IPS-15b (cell line): ENCODE results near the gene COLEC11.
"Not testable (repeated sequence)": the region's sequence is repeated elsewhere in the genome, so short reads cannot be mapped to it uniquely, and the experiment has no call there.

ENCODE experiments used
- H3K27me3 ChIP-seq: one replicate; pipeline ENCODE4 v1.6.1; 2013; ENCODE audit warnings: low read length; ENCODE audit not compliant: control insufficient read depth, insufficient read depth
- H3K36me3 ChIP-seq: one replicate; pipeline ENCODE4 v1.6.1; 2013; ENCODE audit warnings: low read length; ENCODE audit not compliant: control insufficient read depth, insufficient read depth
- H3K4me1 ChIP-seq: one replicate; pipeline ENCODE4 v1.6.1; 2013; ENCODE audit warnings: mild to moderate bottlenecking, low read length; ENCODE audit not compliant: control insufficient read depth, insufficient read depth
- H3K4me3 ChIP-seq: one replicate; pipeline ENCODE4 v1.5.1; 2013; ENCODE audit warnings: low read depth, low read length
- H3K9ac ChIP-seq: one replicate; pipeline ENCODE4 v1.6.1; 2013; ENCODE audit warnings: low read depth, mild to moderate bottlenecking, low read length
- H3K9me3 ChIP-seq: one replicate; pipeline ENCODE4 v1.6.1; 2013; ENCODE audit warnings: mild to moderate bottlenecking, low read length; ENCODE audit not compliant: control insufficient read depth, insufficient read depth

COLEC11 gene

GRCh38 chr2:3631851-3632659, 37.1 kb downstream of the COLEC11 start:
- H3K9ac ChIP-seq = no peak overlapping the region

DNA sequence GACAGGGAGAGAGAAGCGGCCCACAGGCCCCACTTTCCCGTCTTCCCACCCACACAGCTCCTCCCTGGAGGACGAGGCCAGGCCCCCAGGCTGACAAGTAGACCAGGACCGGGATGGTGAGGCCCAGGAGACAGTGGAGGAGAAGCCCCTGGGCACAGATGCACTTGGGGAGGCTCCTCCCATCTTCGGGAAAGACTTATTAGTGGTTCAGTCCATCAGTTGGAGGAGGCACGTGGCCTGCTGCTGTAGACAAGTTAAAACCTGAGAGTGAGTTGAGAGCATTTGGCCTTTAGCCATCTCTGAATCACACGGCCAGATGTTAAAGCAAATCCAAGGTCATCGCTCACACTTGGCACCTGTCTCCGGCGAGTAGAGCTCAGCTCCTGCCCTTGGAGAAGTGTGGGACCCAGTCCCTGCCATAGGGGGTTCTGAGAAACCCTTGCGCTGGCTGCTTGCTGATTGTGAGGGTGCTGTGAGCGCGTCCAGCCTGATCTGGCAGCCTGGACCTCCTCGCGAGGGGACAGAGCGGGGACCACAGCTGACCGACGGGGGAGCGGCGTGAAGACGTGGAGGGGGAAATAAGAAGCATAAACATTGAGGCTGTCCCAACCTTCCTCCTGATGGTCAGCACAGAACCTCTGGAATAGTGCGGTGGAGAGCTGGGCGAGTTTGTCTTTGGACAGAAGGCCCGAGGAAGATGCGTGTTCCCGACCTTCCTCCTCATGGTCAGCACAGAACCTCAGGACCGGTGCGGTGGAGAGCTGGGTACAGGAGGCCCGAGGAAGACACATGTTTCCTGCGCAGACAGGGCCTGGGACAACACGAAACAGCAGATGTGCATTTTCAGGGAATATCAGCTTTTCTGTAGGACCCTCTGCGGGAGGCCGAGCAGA, 38.4 kb downstream of the COLEC11 start:
- Histone ChIP-seq H3K9ac (no peak overlapping the region), H3K4me1 (no peaks in the 10 kb centered on the region)

More at GRCh38 chr2:3631851-3632659, 37.1 kb downstream of the COLEC11 start:
- Histone ChIP-seq H3K9me3 (no peaks in the 10 kb centered on the region), H3K27me3 (no peaks in the 10 kb centered on the region), H3K4me3 (no peak overlapping the region), H3K36me3 (peaks cover 2% of the 10 kb centered on the region), H3K4me1 (no peaks in the 10 kb centered on the region)

DNA sequence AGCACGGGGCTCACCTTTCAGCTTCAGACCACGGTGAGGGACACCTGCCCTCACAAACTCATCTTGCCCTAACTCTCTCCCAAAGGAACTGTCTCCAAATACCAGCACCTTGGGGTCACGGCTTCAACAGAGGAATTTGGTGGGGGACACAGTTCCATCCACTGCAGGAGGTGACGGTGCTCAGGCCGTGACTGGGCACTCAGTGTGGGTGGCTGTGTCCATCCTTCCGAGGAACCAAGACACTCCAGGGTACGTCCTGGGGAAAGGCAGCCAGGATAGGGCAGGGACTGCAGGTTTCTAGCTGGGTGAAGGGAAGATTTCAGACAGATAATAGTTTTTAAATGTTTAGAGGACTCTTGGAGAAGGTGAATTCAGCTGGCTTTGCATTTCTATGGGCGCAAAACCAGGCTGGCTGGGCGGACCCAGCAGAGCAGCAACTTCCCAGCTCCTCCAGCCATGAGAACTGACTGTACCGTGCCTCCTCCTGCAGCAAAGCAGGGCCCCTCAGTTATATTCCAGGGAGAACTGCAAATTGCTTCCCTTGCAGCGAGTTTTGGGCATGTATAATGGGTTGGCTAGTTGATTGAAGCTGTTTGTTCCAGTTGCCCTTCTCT, 39.2 kb downstream of the COLEC11 start:
- Histone ChIP-seq H3K9me3 (no peaks in the 10 kb centered on the region), H3K4me3 (no peak overlapping the region), H3K27me3 (no peaks in the 10 kb centered on the region), H3K9ac (no peak overlapping the region), H3K36me3 (peaks cover 2% of the 10 kb centered on the region), H3K4me1 (no peaks in the 10 kb centered on the region)

More for the DNA sequence above, 38.4 kb downstream of the COLEC11 start:
- Histone ChIP-seq H3K27me3 (no peaks in the 10 kb centered on the region), H3K4me3 (no peak overlapping the region), H3K9me3 (no peaks in the 10 kb centered on the region), H3K36me3 (peaks cover 2% of the 10 kb centered on the region)

GRCh38 chr2:3634596-3635121, 39.7 kb downstream of the COLEC11 start:
- Histone ChIP-seq H3K9ac (no peak overlapping the region), H3K27me3 (no peaks in the 10 kb centered on the region), H3K4me1 (no peaks in the 10 kb centered on the region), H3K4me3 (no peak overlapping the region), H3K9me3 (no peaks in the 10 kb centered on the region), H3K36me3 (peaks cover 2% of the 10 kb centered on the region)

GRCh38 chr2:3635171-3635974, 40.5 kb downstream of the COLEC11 start:
- H3K4me1 ChIP-seq = no peaks in the 10 kb centered on the region
- no peaks in the 10 kb centered on the region for H3K9me3 ChIP-seq
- H3K4me3 ChIP-seq = no peak overlapping the region
- H3K36me3 ChIP-seq = peaks cover 2% of the 10 kb centered on the region
- no peaks in the 10 kb centered on the region for H3K27me3 ChIP-seq
- no peak overlapping the region for H3K9ac ChIP-seq

DNA sequence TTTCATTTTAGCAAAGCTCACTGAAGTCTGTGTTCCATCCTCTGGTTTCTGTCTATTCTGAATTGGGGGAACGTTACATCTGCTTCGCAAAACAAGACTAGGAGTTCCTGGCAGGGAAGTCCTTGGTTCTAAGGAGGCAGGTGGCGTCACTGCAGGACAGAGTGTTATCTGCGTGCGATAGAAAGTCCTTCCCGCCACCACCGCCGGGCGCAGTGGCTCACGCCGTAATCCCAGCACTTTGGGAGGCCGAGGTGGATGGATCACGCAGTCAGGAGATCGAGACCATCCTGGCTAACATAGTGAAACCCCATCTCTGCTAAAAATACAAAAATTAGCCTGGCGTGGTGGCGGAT, 41.0 kb downstream of the COLEC11 start:
- H3K27me3 ChIP-seq, H3K36me3 ChIP-seq, H3K9me3 ChIP-seq, H3K4me1 ChIP-seq, H3K9ac ChIP-seq, H3K4me3 ChIP-seq: not testable (repeated sequence)

DNA sequence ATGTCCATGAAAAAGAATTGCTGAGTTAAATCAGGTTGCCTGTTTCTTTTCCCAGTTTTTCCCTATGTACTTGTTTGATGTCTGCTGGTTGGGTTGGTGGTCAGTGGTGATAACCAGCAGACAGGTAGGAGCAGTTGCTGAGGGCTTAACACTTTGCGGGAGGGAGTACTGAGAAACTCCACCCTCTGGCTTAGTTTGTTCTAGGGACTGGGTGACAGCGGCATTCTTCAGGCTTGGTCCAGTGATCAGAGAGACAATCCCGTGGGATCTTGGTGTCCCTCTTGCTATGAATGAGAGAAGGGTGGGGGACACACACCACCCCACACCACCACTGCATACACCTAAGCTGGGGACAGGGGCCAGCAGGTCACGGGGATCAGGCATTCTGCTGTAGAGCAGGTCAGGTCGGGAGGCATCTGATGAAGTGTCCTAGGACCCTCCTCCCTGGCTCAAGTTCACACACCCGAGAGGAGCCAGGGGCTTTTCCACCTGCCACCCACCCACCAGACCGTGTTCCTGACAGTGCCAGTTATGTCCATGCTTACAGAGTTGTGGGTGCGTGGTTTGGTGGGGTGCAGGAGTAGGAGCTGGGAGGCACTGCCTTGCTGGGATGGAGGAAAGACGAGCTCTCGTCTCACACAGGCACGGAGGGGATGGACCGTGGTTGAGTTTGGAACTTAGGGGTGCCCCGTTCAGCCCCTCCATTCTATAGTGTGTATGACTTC, 41.8 kb downstream of the COLEC11 start:
- Histone ChIP-seq H3K9me3 (no peaks in the 10 kb centered on the region), H3K9ac (no peak overlapping the region), H3K4me1 (no peaks in the 10 kb centered on the region), H3K27me3 (no peaks in the 10 kb centered on the region), H3K4me3 (no peak overlapping the region), H3K36me3 (peaks cover 3% of the 10 kb centered on the region)

DNA sequence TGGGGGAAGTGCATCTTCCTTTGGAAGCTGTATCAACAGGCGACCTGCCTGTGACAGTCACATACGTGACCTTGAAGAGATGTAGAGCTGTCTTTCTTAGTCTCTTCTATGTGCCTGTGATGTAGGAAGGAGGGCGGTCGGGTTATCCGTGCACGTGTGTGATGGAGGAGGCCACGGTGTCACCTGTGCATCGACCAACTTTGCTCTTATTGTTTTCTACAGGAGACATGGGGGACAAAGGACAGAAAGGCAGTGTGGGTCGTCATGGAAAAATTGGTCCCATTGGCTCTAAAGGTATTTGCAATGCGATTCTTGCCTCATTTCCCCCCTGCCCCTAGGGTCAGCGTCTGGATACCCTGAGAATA, 42.4 kb downstream of the COLEC11 start:
- Histone ChIP-seq H3K4me1 (no peaks in the 10 kb centered on the region), H3K27me3 (no peaks in the 10 kb centered on the region), H3K4me3 (no peak overlapping the region), H3K36me3 (peaks cover 4% of the 10 kb centered on the region), H3K9me3 (no peaks in the 10 kb centered on the region), H3K9ac (no peak overlapping the region)

- Histone ChIP-seq H3K9ac (no peak overlapping the region), H3K27me3 (no peaks in the 10 kb centered on the region), H3K4me3 (no peak overlapping the region), H3K4me1 (no peaks in the 10 kb centered on the region), H3K36me3 (peaks cover 4% of the 10 kb centered on the region), H3K9me3 (no peaks in the 10 kb centered on the region)
Measured at GRCh38 chr2:3637692-3638455, 43.0 kb downstream of the COLEC11 start.

DNA sequence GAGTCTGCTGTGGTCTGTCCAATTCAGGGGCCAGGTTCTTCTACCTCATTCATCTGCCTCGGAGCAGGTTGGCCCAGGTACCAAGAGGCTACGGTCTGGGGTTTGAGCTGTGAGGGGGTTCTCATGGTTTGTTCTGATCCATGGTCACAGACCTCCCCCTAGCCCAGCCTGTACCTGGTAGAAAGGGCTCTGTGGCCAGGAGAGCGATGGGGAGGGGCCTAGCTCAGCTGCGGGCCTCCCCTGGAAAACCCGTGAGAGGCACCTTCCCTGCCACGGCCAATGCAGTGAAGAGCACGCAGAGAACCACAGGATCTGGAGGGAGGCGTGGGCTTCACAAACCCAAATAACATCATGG, 43.5 kb downstream of the COLEC11 start:
- H3K4me1 ChIP-seq = no peaks in the 10 kb centered on the region
- peaks cover 4% of the 10 kb centered on the region for H3K36me3 ChIP-seq
- no peak overlapping the region for H3K4me3 ChIP-seq
- no peaks in the 10 kb centered on the region for H3K27me3 ChIP-seq
- H3K9ac ChIP-seq = no peak overlapping the region
- H3K9me3 ChIP-seq = no peaks in the 10 kb centered on the region
